GM04503 (cell line): ENCODE data around the gene RBMS2.
A peak's percentile ranks its signal among the peaks of the same experiment; 100 is the strongest.

Experiments used
- DNase-seq: peaks from one replicate; pipeline ENCODE4 v3.0.0-alpha.2; 2012; ENCODE audit warnings: low read depth

RBMS2 gene

GRCh38 chr12:56581418-56582145 lies 60.0 kb downstream of the RBMS2 start:
- DNase-seq = no peak

- DNase-seq = no peak
Measured at GRCh38 chr12:56585098-56585497, 63.5 kb downstream of the RBMS2 start.

- DNase-seq = no peak
Measured at GRCh38 chr12:56589783-56590182, 68.2 kb downstream of the RBMS2 start.

- DNase-seq = no peak
Measured at GRCh38 chr12:56590237-56590830, 68.7 kb downstream of the RBMS2 start.

- no peak for DNase-seq
Measured at GRCh38 chr12:56591126-56591525, 69.5 kb downstream of the RBMS2 start.

- peak; percentile 41 for DNase-seq
Measured at GRCh38 chr12:56591961-56592360, 70.3 kb downstream of the RBMS2 start.

GRCh38 chr12:56593909-56594621 lies 72.4 kb downstream of the RBMS2 start:
- peak; percentile 38 for DNase-seq

- DNase-seq = no peak
Measured at GRCh38 chr12:56596815-56597214, 75.2 kb downstream of the RBMS2 start.

GRCh38 chr12:56599041-56599440 lies 77.4 kb downstream of the RBMS2 start:
- no peak for DNase-seq

- no peak for DNase-seq
Measured at GRCh38 chr12:56599797-56600196, 78.2 kb downstream of the RBMS2 start.

GRCh38 chr12:56600753-56601152 lies 79.1 kb downstream of the RBMS2 start:
- DNase-seq = no peak

- DNase-seq = no peak
Measured at GRCh38 chr12:56601503-56601902, 79.9 kb downstream of the RBMS2 start.

- no peak for DNase-seq
Measured at GRCh38 chr12:56602239-56602638, 80.6 kb downstream of the RBMS2 start.

- DNase-seq = no peak
Measured at GRCh38 chr12:56604355-56604754, 82.7 kb downstream of the RBMS2 start.

- DNase-seq = no peak
Measured at GRCh38 chr12:56614627-56615026, 93.0 kb downstream of the RBMS2 start.

- no peak for DNase-seq
Measured at GRCh38 chr12:56616244-56616643, 94.6 kb downstream of the RBMS2 start.

- DNase-seq = no peak
Measured at GRCh38 chr12:56616925-56617324, 95.3 kb downstream of the RBMS2 start.

- DNase-seq = no peak
Measured at GRCh38 chr12:56622535-56622934, 100.9 kb downstream of the RBMS2 start.

GRCh38 chr12:56626701-56627100 lies 105.1 kb downstream of the RBMS2 start:
- no peak for DNase-seq

- peak; percentile 57 for DNase-seq
Measured at GRCh38 chr12:56628671-56629458, 107.2 kb downstream of the RBMS2 start.

GRCh38 chr12:56629459-56630179 lies 108.0 kb downstream of the RBMS2 start:
- no peak for DNase-seq

GRCh38 chr12:56630180-56630632 lies 108.6 kb downstream of the RBMS2 start, which contains the start of gene BAZ2A:
TSS of gene BAZ2A (minus strand) at chr12:56630326. CDS start at chr12:56617530, 12,796 bp downstream.
- DNase-seq = no peak
